ENCODE measurements around the gene RCHY1. TPM values are rescaled to one million over a fixed set of nuclear protein-coding genes. Genes with fewer than 3 reads are reported as not detected.

Gene RCHY1
- total and polyA plus RNA-seq, 2 donors (not counting 3 experiments of a cell fraction or from before 2014, with no cell fraction given), result 21.1 to 30.9 TPM

- Histone ChIP-seq H3K79me2 (ENCODE audit: control insufficient read depth, insufficient read depth, low read length) (no peaks in the 10 kb centered on the region), H2AFZ (ENCODE audit: low read depth, low read length) (no peak overlapping the region), H3K4me2 (ENCODE audit: insufficient read depth, low read length) (no peak overlapping the region), H3K9me1 (replicated peaks; ENCODE audit: control insufficient read depth, extremely low read depth, insufficient read depth, low read length) (no peaks in the 10 kb centered on the region), H3K9me3 (replicated peaks; ENCODE audit: control insufficient read depth, insufficient read depth, low read length) (no peaks in the 10 kb centered on the region), H3K4me1 (ENCODE audit: control insufficient read depth, extremely low read depth, insufficient read depth, low read length) (no peaks in the 10 kb centered on the region), H3K27ac (ENCODE audit: insufficient read depth, low read depth, low read length) (no peak overlapping the region), H3K4me3 (replicated peaks in 1 of 3; ENCODE audit: insufficient read depth in 1 of 3, low read depth in 1 of 3, low read length in 3 of 3) (no peak overlapping the region), H3K9ac (replicated peaks; ENCODE audit: extremely low read depth, insufficient read depth, low read length) (no peak overlapping the region), H3K27me3 (ENCODE audit: control insufficient read depth in 2 of 2, insufficient read depth in 2 of 2, low read length in 2 of 2) (peaks cover 1 to 2% of the 10 kb centered on the region in 2 experiments), H3K36me3 (ENCODE audit: control insufficient read depth in 2 of 2, extremely low read depth in 1 of 2, insufficient read depth in 2 of 2, low read length in 2 of 2) (no peaks in the 10 kb centered on the region), H4K20me1 (replicated peaks; ENCODE audit: control insufficient read depth, extremely low read depth, insufficient read depth, low read length) (no peaks in the 10 kb centered on the region)
- intact Hi-C loops (cut with micrococcal nuclease), result no loop called here
- DNase-seq (ENCODE audit: low read depth, low spot score) (no peak), FAIRE-seq (no peak)
- TF ChIP-seq MAX (IDR thresholded peaks at IDR 0.05; ENCODE audit: insufficient read depth, insufficient read length), result no peak
- no peak for TF ChIP-seq FOS (IDR thresholded peaks at IDR 0.05; ENCODE audit: borderline replicate concordance, insufficient read depth, low read length)
- TF ChIP-seq CTCF (IDR thresholded peaks at IDR 0.05; ENCODE audit: extremely low read depth in 1 of 2, insufficient read depth in 1 of 2, low read depth in 1 of 2, low read length in 2 of 2), result no peak
- no peak for TF ChIP-seq GATA2 (IDR thresholded peaks at IDR 0.05; ENCODE audit: insufficient read depth, insufficient read length, low read depth, low read length)
- CTCF ChIA-PET, result no interaction called here
- no TSS peak for BruUV-seq (replicated peaks)
- dilution Hi-C loops (cut with MboI; ENCODE audit: extremely low pct_ligation_motif_present, low sequenced_read_pairs), result no loop called here
- POLR2A ChIA-PET, result no interaction called here
Measured at GRCh38 chr4:75457365-75457764, 56.8 kb downstream of the RCHY1 start.

GRCh38 chr4:75434105-75434504 is 80.1 kb downstream of the RCHY1 start:
- Histone ChIP-seq H3K9ac (replicated peaks; ENCODE audit: extremely low read depth, insufficient read depth, low read length) (no peak overlapping the region), H3K9me1 (replicated peaks; ENCODE audit: control insufficient read depth, extremely low read depth, insufficient read depth, low read length) (no peaks in the 10 kb centered on the region), H3K4me2 (ENCODE audit: insufficient read depth, low read length) (no peak overlapping the region), H3K36me3 (ENCODE audit: control insufficient read depth in 2 of 2, extremely low read depth in 1 of 2, insufficient read depth in 2 of 2, low read length in 2 of 2) (no peaks in the 10 kb centered on the region), H3K27me3 (ENCODE audit: control insufficient read depth in 2 of 2, insufficient read depth in 2 of 2, low read length in 2 of 2) (peaks cover 0 to 4% of the 10 kb centered on the region in 2 experiments), H4K20me1 (replicated peaks; ENCODE audit: control insufficient read depth, extremely low read depth, insufficient read depth, low read length) (no peaks in the 10 kb centered on the region), H3K4me3 (replicated peaks in 1 of 3; ENCODE audit: insufficient read depth in 1 of 3, low read depth in 1 of 3, low read length in 3 of 3) (no peak overlapping the region), H3K4me1 (ENCODE audit: control insufficient read depth, extremely low read depth, insufficient read depth, low read length) (no peaks in the 10 kb centered on the region), H3K27ac (ENCODE audit: insufficient read depth, low read depth, low read length) (no peak overlapping the region), H2AFZ (ENCODE audit: low read depth, low read length) (no peak overlapping the region), H3K79me2 (ENCODE audit: control insufficient read depth, insufficient read depth, low read length) (no peaks in the 10 kb centered on the region), H3K9me3 (replicated peaks; ENCODE audit: control insufficient read depth, insufficient read depth, low read length) (no peaks in the 10 kb centered on the region)
- TF ChIP-seq MAX (IDR thresholded peaks at IDR 0.05; ENCODE audit: insufficient read depth, insufficient read length), result no peak
- no peak for TF ChIP-seq JUN (IDR thresholded peaks at IDR 0.05; ENCODE audit: borderline replicate concordance, insufficient read depth, insufficient read length, low read depth)
- no peak for TF ChIP-seq POLR2A (IDR thresholded peaks at IDR 0.05; ENCODE audit: low read depth, low read length)
- no peak for TF ChIP-seq CTCF (IDR thresholded peaks at IDR 0.05; ENCODE audit: extremely low read depth in 1 of 2, insufficient read depth in 1 of 2, low read depth in 1 of 2, low read length in 2 of 2)
- TF ChIP-seq EZH2 (IDR thresholded peaks at IDR 0.05; ENCODE audit: borderline replicate concordance, low read depth, low read length, severe bottlenecking), result no peak
- no peak for TF ChIP-seq FOS (IDR thresholded peaks at IDR 0.05; ENCODE audit: borderline replicate concordance, insufficient read depth, low read length)
- TF ChIP-seq POLR2AphosphoS5 (IDR thresholded peaks at IDR 0.05; ENCODE audit: insufficient read depth, low read depth, low read length), result no peak
- TF ChIP-seq GATA2 (IDR thresholded peaks at IDR 0.05; ENCODE audit: insufficient read depth, insufficient read length, low read depth, low read length), result no peak
- dilution Hi-C loops (cut with MboI; ENCODE audit: extremely low pct_ligation_motif_present, low sequenced_read_pairs), result no loop called here
- POLR2A ChIA-PET, result no interaction called here
- CTCF ChIA-PET, result no interaction called here
- BruUV-seq (replicated peaks), result no TSS peak
- intact Hi-C loops (cut with micrococcal nuclease), result loop anchor here (5.0 kb wide), 1 partner anchor 413 kb away; no protein-coding TSS in a partner anchor
- no peak for FAIRE-seq
- DNase-seq (ENCODE audit: low read depth, low spot score), result no peak

Measured in endothelial cell of umbilical vein (primary cell).